Measurements from ENCODE around the gene MADCAM1.
"Not testable (repeated sequence)": the region's sequence is repeated elsewhere in the genome, so short reads cannot be mapped to it uniquely, and the experiment has no call there.

MADCAM1 gene

GRCh38 chr19:465056-465816 is 31.1 kb upstream of the MADCAM1 start:
- no peak for DNase-seq

GRCh38 chr19:467554-467953 is 28.7 kb upstream of the MADCAM1 start:
- DNase-seq = no peak

GRCh38 chr19:468587-469256 is 27.6 kb upstream of the MADCAM1 start:
- no peak for DNase-seq

GRCh38 chr19:469833-470232 is 26.5 kb upstream of the MADCAM1 start:
- DNase-seq = no peak

- no peak for DNase-seq
These were observed 25.6 kb upstream of the MADCAM1 start for GRCh38 chr19:470701-471100.

GRCh38 chr19:472005-472858 is 24.1 kb upstream of the MADCAM1 start:
- DNase-seq = no peak

GRCh38 chr19:474126-475078 is 21.9 kb upstream of the MADCAM1 start:
- DNase-seq = no peak

- no peak for DNase-seq
These were observed 20.9 kb upstream of the MADCAM1 start for GRCh38 chr19:475360-475759.

- DNase-seq = no peak
These were observed 17.9 kb upstream of the MADCAM1 start for GRCh38 chr19:478236-478903.

GRCh38 chr19:478976-479375 is 17.3 kb upstream of the MADCAM1 start:
- DNase-seq = no peak

- peak in 1 of 2 donors; percentile 11 for DNase-seq
These were observed 16.1 kb upstream of the MADCAM1 start for GRCh38 chr19:480016-480855.

- not testable (repeated sequence) for DNase-seq
These were observed 15.2 kb upstream of the MADCAM1 start for GRCh38 chr19:481100-481499.

GRCh38 chr19:482186-483041 is 13.9 kb upstream of the MADCAM1 start:
- DNase-seq = no peak

GRCh38 chr19:483332-484072 is 12.8 kb upstream of the MADCAM1 start:
- no peak for DNase-seq

GRCh38 chr19:484494-484893 is 11.8 kb upstream of the MADCAM1 start:
- DNase-seq = no peak

- no peak for DNase-seq
These were observed 11.2 kb upstream of the MADCAM1 start for GRCh38 chr19:485077-485476.

GRCh38 chr19:485583-486236 is 10.6 kb upstream of the MADCAM1 start:
- DNase-seq = no peak
